Mesodermal cell (in vitro differentiated cells): ENCODE data around the gene RNF212.
A peak's percentile ranks its signal among the peaks of the same experiment; 100 is the strongest.

Experiments used
- H3K27ac ChIP-seq: 2 replicates; pipeline ENCODE4 v1.7.0; 2013; ENCODE audit warnings: mild to moderate bottlenecking, low read depth, low read length, moderate library complexity; ENCODE audit not compliant: severe bottlenecking
- H3K36me3 ChIP-seq: 2 replicates; pipeline ENCODE4 v1.7.1; 2013; ENCODE audit warnings: mild to moderate bottlenecking, low read length, moderate library complexity; ENCODE audit not compliant: control insufficient read depth, insufficient read depth
- H3K4me1 ChIP-seq: one replicate; pipeline ENCODE4 v1.7.1; 2013; ENCODE audit warnings: mild to moderate bottlenecking, low read length; ENCODE audit not compliant: insufficient read depth, control insufficient read depth, poor library complexity, severe bottlenecking
- H3K4me3 ChIP-seq: 2 replicates; pipeline ENCODE4 v1.7.0; 2013; ENCODE audit warnings: low read length, control low read depth, mild to moderate bottlenecking; ENCODE audit not compliant: insufficient read depth, poor library complexity, severe bottlenecking; ENCODE audit errors: extremely low read depth
- H3K9me3 ChIP-seq: 2 replicates; pipeline ENCODE4 v1.7.1; 2013; ENCODE audit warnings: mild to moderate bottlenecking, low read length, moderate library complexity; ENCODE audit not compliant: control insufficient read depth
- whole genome bisulfite sequencing, 2 experiments: methylation state at CpG; one replicate each; pipeline ENCODE4 v1.1.5; 2013; ENCODE audit warnings: missing lambda C conversion rate in 2 of 2; ENCODE audit not compliant: insufficient coverage in 2 of 2; 5-methylcytosine and 5-hydroxymethylcytosine counted together

The RNF212 gene

GRCh38 chr4:1041147-1041935 is 72.0 kb downstream of the RNF212 start:
- Histone ChIP-seq H3K36me3 (no peaks in the 10 kb centered on the region), H3K4me3 (no peak overlapping the region), H3K4me1 (peaks cover 52% of the 10 kb centered on the region), H3K9me3 (no peaks in the 10 kb centered on the region), H3K27ac (peak overlapping the region; percentile 18)
- WGBS, 2 experiments, result 47% methylated on average over 22 to 24 of the region's 36 CpGs

DNA sequence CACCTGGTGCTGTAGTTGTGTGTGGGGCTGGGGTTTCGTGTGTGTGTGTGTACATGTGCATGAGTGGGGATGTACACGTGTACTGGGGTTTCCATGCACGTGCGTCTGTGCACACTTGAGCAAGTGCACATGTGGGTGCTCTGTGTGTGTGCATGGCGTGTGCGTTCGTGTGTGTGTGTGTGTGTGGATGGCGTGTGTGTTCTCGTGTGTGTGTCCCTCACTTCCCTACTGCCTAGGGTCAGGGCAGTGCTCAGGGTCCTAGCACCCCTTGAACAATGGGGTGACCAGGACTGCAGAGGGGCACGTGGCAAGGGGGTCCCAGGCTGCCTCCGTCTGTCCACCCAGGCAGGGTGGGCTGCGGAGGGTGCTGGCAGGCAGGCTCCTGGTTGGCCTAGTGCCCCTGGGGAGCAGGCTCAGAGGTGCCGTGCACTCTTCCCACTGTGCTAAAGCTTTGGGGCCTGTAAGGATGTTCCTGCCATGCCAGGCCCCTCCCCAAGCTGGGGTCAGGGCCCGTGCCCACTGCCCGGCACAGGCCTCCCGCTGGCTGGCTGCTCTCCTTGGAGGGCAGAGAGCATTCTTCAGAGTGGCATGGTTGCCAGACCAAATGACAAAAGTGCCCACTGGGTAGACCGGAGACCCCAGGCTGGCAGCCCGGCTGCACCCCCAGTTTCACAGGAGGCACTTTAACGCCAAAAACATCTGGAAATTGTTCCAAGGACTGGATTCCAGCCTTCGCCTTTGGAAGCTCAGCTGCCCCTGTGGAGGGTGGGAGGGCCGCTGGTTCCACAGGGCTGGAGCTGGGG is 72.8 kb downstream of the RNF212 start:
- H3K27ac ChIP-seq, result no peak overlapping the region
- H3K4me3 ChIP-seq, result no peak overlapping the region

DNA sequence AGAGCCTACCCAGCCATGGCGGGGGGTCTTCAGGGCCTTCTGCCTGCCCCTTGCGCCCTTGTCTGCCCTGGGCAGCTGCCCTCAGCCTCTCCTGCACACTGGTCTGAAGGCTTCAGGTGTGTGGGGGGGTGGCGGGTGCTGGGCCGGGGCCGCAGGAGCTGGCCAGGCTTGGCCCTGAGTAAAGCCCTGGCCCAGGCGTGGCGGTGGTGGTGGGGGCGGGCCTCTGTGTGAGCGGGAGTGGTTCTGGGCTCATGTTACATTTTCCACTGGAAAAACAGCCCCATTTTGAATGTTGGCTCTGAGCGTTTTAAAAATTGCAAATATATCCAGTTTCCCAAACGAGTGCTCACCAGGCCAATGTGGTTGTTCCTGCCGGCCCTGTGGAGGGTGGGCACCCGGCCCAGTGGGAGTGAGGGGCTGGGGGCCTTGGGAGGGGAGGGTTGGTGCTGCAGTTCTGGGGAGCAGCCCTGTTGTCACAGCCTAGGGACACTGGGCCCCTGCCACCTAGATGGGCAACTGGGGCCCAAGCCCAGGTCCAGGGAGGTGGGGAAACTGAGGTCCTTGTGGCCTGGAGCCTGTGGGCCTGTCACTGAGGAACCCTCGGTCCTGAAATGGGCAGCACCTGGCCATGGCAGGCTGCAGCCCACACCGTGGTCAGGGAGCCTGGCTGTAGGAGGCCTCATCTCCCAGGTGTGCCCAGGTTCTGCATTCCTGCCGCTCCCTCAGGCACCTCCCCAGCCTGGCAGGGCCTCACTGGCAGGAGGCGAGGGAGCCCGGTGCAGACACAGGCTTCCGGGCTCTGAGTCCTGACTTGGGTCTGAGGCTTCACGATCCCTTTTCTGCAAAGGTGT is 73.6 kb downstream of the RNF212 start:
- 73 to 80% methylated on average over 13 to 17 of the region's 20 CpGs for WGBS, 2 experiments
- Histone ChIP-seq H3K4me3 (no peak overlapping the region), H3K9me3 (no peaks in the 10 kb centered on the region), H3K27ac (no peak overlapping the region), H3K36me3 (no peaks in the 10 kb centered on the region), H3K4me1 (peaks cover 50% of the 10 kb centered on the region)

More for the DNA sequence above, 72.8 kb downstream of the RNF212 start:
- H3K4me1 ChIP-seq, result peaks cover 57% of the 10 kb centered on the region
- WGBS, 2 experiments, result 97% methylated on average over 17 to 19 of the region's 21 CpGs
- no peaks in the 10 kb centered on the region for H3K36me3 ChIP-seq
- H3K9me3 ChIP-seq, result no peaks in the 10 kb centered on the region

DNA sequence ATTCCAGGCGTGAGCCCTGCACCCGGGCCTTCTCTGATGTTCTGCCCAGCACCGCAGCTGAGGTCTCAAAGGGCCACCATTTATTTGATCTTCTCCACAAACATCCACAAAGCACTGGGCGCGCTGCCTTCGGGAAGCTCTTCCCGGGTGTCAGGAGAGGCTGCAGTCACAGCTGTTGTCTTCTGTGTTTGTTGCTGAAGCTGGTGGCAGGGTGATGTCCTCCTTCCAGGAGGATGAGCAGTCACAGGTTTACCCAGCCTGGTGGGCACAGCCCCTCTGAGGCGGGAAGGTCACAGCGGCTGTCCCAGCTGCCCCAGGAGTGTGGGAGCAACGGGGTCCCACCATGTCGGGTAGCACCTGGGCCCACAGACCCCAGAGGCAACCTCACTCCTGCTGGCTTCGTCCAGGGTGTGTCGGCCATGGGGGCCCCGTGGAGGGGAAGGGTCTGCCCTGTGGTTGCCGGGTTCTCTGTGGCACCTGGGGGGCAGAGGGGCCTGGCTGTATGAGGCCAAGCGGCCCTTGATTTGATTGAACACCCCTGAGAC is 74.3 kb downstream of the RNF212 start:
- no peaks in the 10 kb centered on the region for H3K36me3 ChIP-seq
- 86 to 94% methylated on average over 10 to 12 of the region's 16 CpGs for WGBS, 2 experiments
- no peaks in the 10 kb centered on the region for H3K9me3 ChIP-seq
- no peak overlapping the region for H3K27ac ChIP-seq
- H3K4me3 ChIP-seq, result no peak overlapping the region
- peaks cover 46% of the 10 kb centered on the region for H3K4me1 ChIP-seq

DNA sequence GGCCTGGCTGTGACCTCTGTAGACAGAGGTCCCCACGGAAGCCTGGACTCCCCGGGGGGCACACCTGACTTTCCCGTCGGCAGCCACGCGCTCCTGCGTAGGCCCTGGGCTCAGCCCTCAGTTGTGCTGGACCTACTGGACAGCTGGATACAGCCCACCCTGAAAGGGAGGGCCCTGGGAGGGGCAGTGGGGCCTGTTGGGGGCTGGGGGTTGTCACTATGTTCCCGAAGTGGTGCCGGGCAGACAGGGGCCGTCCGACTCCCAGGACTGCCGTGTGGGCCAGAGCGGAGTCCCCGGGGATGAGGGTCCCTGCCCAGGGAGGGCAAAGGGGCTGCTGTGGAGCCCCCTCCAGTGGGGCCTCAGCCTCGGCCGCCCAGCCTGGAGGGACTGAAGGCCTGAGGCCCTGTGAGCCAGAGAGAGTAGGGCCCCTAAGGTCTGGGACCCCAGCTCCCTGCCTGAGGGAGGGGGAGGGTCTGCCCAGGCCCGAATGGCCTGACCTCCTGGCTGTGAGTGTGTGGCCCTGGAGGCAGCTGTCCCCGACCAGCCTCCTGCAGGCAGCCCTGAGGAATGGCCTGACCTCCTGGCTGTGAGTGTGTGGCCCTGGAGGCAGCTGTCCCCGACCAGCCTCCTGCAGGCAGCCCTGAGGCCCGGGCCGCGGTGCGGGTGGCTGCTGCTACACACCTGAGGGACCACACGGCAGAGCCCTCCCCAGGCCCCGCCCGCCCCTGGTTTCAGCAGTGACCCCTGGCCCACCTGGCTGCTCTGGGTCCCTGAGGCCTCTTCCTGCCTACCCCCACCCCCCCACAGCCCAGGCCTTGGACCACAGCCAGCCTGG is 76.2 kb downstream of the RNF212 start:
- WGBS, 2 experiments, result 81 to 82% methylated on average over 12 to 19 of the region's 26 CpGs
- H3K9me3 ChIP-seq, result no peaks in the 10 kb centered on the region

DNA sequence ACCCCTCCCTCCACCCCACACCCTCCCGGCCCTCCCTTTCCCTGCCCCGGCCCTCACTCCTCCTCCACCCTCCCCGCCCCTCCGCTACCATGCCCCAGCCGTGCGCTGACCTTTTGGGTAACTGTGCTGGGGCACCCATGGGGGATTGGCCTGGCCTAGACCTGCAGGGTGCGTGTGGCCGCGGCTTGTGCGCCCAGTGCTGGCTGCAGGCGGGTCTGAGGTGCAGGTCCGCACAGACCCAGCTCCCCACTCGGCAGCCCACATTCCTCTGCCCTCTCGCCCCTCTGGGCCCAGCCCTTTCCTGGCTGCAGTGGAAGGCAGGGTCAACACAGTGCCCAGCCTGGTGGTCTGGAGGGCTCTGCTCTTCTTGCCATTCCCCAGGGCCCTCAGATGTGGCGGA is 77.3 kb downstream of the RNF212 start:
- H3K9me3 ChIP-seq, result no peaks in the 10 kb centered on the region
- no peaks in the 10 kb centered on the region for H3K36me3 ChIP-seq
- WGBS, 2 experiments, result 95 to 100% methylated on average over 8 to 9 of the region's 15 CpGs
- H3K4me1 ChIP-seq, result peaks cover 34% of the 10 kb centered on the region
- H3K27ac ChIP-seq, result no peak overlapping the region
- H3K4me3 ChIP-seq, result no peak overlapping the region

More for the DNA sequence above, 76.2 kb downstream of the RNF212 start:
- H3K4me3 ChIP-seq, result no peak overlapping the region
- no peaks in the 10 kb centered on the region for H3K36me3 ChIP-seq
- peaks cover 45% of the 10 kb centered on the region for H3K4me1 ChIP-seq
- H3K27ac ChIP-seq, result no peak overlapping the region

DNA sequence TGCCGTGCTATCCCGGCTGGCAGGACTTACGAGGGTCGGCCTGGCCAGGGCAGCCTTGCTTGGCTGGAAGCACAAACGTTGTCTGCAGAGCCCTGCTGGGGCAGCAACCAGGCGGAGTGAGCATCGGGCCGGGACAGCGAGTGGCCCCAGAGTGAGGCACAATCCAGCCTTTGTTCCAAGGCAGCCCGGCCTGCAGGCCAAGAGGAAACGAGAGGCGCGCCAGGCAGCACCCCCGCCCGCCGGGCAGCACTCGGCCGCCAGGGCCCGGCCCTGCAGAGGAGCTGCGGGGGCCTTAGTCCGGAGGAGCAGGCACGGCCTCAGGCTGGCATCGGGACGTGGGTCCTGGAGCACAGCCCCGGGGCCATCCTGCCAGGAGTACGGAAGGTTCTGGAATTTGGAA is 77.9 kb downstream of the RNF212 start:
- no peaks in the 10 kb centered on the region for H3K36me3 ChIP-seq
- H3K4me3 ChIP-seq, result no peak overlapping the region
- 90 to 91% methylated on average over 25 of the region's 26 CpGs for WGBS, 2 experiments
- H3K4me1 ChIP-seq, result peaks cover 30% of the 10 kb centered on the region
- no peaks in the 10 kb centered on the region for H3K9me3 ChIP-seq
- H3K27ac ChIP-seq, result no peak overlapping the region

DNA sequence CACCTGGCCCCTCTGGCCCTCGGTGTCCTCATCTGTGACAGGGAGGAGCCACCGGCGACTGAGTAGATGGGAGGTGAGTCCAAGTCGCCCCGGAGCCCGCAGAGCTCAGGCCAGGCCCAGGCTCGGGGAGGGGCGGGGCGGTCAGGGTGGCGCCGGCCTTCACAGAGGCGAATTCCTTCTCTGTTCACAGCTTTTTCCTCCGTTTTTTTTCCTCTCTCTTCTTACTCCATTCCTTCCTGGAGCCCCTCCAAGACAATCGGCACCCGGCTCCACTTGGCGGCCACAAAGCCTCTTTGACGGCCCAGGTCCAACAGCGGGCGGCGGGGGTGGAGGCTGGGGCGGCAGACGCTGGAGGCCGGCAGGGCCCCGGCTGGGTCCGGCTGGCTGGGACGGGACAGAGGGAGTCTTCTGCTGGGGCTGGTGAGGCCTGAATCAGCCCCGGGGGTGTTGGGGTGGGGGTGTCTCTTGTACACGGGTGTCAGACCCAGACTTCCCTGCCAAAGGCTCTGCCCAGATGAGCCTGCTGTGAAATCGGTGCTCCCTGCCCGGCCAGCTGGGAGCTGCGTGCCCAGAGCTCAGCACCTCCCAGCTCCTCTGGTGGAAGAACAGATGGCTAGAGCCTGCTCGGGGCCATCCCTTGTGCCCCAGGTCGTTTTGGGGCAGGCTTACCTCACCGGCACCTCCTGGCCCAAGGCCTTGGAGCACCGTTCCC is 79.4 kb downstream of the RNF212 start:
- Histone ChIP-seq H3K27ac (no peak overlapping the region), H3K4me1 (peaks cover 21% of the 10 kb centered on the region), H3K36me3 (no peaks in the 10 kb centered on the region), H3K9me3 (no peaks in the 10 kb centered on the region), H3K4me3 (no peak overlapping the region)
- WGBS, 2 experiments, result 86 to 87% methylated on average over 33 of the region's 35 CpGs

- WGBS, 2 experiments, result 90 to 95% methylated on average over 7 to 9 of the region's 10 CpGs
- Histone ChIP-seq H3K27ac (no peak overlapping the region), H3K9me3 (no peaks in the 10 kb centered on the region), H3K36me3 (no peaks in the 10 kb centered on the region), H3K4me1 (peaks cover 21% of the 10 kb centered on the region), H3K4me3 (no peak overlapping the region)
These were observed 80.5 kb downstream of the RNF212 start for GRCh38 chr4:1032861-1033260.
